HEK293 (cell line): ENCODE measurements around the gene CNIH1.
"Not testable (repeated sequence)": the region's sequence is repeated elsewhere in the genome, so short reads cannot be mapped to it uniquely, and the experiment has no call there.

Experiments
- CTCF ChIA-PET: fragments of 350-600 bp; formaldehyde crosslinking; extraction: SDS; loops from one replicate; lab custom pipeline; 2021; ENCODE audit warnings: antibody characterized with exemption; lab: Yijun Ruan, JAX
- POLR2A ChIA-PET: fragments of 300-600 bp; formaldehyde crosslinking; extraction: SDS; loops from one replicate; lab custom pipeline; 2020; ENCODE audit warnings: antibody characterized with exemption, inconsistent platforms; lab: Yijun Ruan, JAX
- H3K27ac ChIP-seq: fragments of 200-500 bp; sonication (Bioruptor generic); 2 replicates; pipeline ENCODE4 v1.5.1; 2014; ENCODE audit warnings: low read depth, low read length, control low read depth, inconsistent platforms; ENCODE audit errors: extremely low read depth
- H3K36me3 ChIP-seq, 2 experiments: fragments of 200-500 bp in 1 of 2; sonication (Bioruptor generic) in 1 of 2; 1 replicate in 1 of 2; 2 replicates in 1 of 2; pipeline ENCODE4 v1.5.1; 2014 to 2017; ENCODE audit warnings: inconsistent platforms in 2 of 2, low read length in 2 of 2; ENCODE audit not compliant: control insufficient read depth in 2 of 2, insufficient read depth in 1 of 2
- H3K4me1 ChIP-seq: fragments of 200-500 bp; sonication (Bioruptor generic); 2 replicates; pipeline ENCODE4 v1.5.1; 2014; ENCODE audit warnings: mild to moderate bottlenecking, low read length, inconsistent platforms; ENCODE audit not compliant: control insufficient read depth, insufficient read depth
- H3K4me3 ChIP-seq: 2 replicates; pipeline ENCODE4 v1.5.1; 2011; ENCODE audit warnings: low read depth, mild to moderate bottlenecking, control low read depth, low read length, moderate library complexity
- H3K9me3 ChIP-seq: fragments of 200-500 bp; sonication (Bioruptor generic); 2 replicates; pipeline ENCODE4 v1.5.1; 2014; ENCODE audit warnings: low read depth, low read length, inconsistent platforms; ENCODE audit not compliant: control insufficient read depth, insufficient read depth
- EGR2 ChIP-seq: fragments of 450-650 bp; formaldehyde crosslinking; IDR thresholded peaks from 2 replicates; pipeline ENCODE4 v1.5.1; 2016; ENCODE audit warnings: low read depth, missing biosample characterization, missing genetic modification characterization
- GFI1B ChIP-seq: fragments of 450-650 bp; formaldehyde crosslinking; IDR thresholded peaks from 2 replicates; pipeline ENCODE4 v1.5.1; 2016; ENCODE audit warnings: missing biosample characterization, missing genetic modification characterization
- GLIS2 ChIP-seq: fragments of 450-650 bp; formaldehyde crosslinking; IDR thresholded peaks from 2 replicates; pipeline ENCODE4 v1.5.1; 2016; ENCODE audit warnings: missing biosample characterization, missing genetic modification characterization
- SCRT2 ChIP-seq: fragments of 450-650 bp; formaldehyde crosslinking; IDR thresholded peaks from 2 replicates; pipeline ENCODE4 v1.5.1; 2016; ENCODE audit warnings: missing biosample characterization, missing genetic modification characterization
- ZBTB21 ChIP-seq: fragments of 450-650 bp; formaldehyde crosslinking; IDR thresholded peaks from 2 replicates; pipeline ENCODE4 v1.5.1; 2017; ENCODE audit warnings: missing biosample characterization, missing genetic modification characterization
- ZBTB49 ChIP-seq: fragments of 450-650 bp; formaldehyde crosslinking; IDR thresholded peaks from 2 replicates; pipeline ENCODE4 v1.5.1; 2016; ENCODE audit warnings: missing biosample characterization, missing genetic modification characterization, low read depth
- ZFHX2 ChIP-seq: fragments of 450-650 bp; formaldehyde crosslinking; conservative IDR thresholded peaks from 2 replicates; pipeline ENCODE4 v1.5.1; 2016; ENCODE audit warnings: missing biosample characterization, missing genetic modification characterization
- ZNF146 ChIP-seq: fragments of 450-650 bp; formaldehyde crosslinking; IDR thresholded peaks from 2 replicates; pipeline ENCODE4 v1.5.1; 2016; ENCODE audit warnings: missing biosample characterization, missing genetic modification characterization
- ZNF19 ChIP-seq: fragments of 450-650 bp; formaldehyde crosslinking; IDR thresholded peaks from 2 replicates; pipeline ENCODE4; 2016; ENCODE audit warnings: missing biosample characterization, missing genetic modification characterization, low read depth
- ZNF335 ChIP-seq: fragments of 450-650 bp; formaldehyde crosslinking; conservative IDR thresholded peaks from 2 replicates; pipeline ENCODE4 v1.5.1; 2016; ENCODE audit warnings: missing biosample characterization, missing genetic modification characterization
- ZNF449 ChIP-seq: fragments of 450-650 bp; formaldehyde crosslinking; IDR thresholded peaks from 2 replicates; pipeline ENCODE4 v1.5.1; 2017; ENCODE audit warnings: missing biosample characterization, mild to moderate bottlenecking, missing genetic modification characterization, moderate library complexity
- ZNF544 ChIP-seq: fragments of 450-650 bp; formaldehyde crosslinking; IDR thresholded peaks from 2 replicates; pipeline ENCODE4 v1.5.0; 2017; ENCODE audit warnings: missing biosample characterization, missing genetic modification characterization
- ZNF549 ChIP-seq: fragments of 450-650 bp; IDR thresholded peaks from 2 replicates; pipeline ENCODE4 v1.5.1; 2018; ENCODE audit warnings: missing biosample characterization, missing genetic modification characterization, mild to moderate bottlenecking, inconsistent platforms, moderate library complexity
- ZNF610 ChIP-seq: fragments of 450-650 bp; formaldehyde crosslinking; IDR thresholded peaks from 2 replicates; pipeline ENCODE4 v1.5.1; 2016; ENCODE audit warnings: missing biosample characterization, missing genetic modification characterization, borderline replicate concordance
- ZNF792 ChIP-seq: fragments of 450-650 bp; formaldehyde crosslinking; IDR thresholded peaks from 2 replicates; pipeline ENCODE4 v1.5.1; 2016; ENCODE audit warnings: missing biosample characterization, missing genetic modification characterization
- ZSCAN30 ChIP-seq: fragments of 450-650 bp; IDR thresholded peaks from 2 replicates; pipeline ENCODE4 v1.5.1; 2018; ENCODE audit warnings: missing biosample characterization, mild to moderate bottlenecking, missing genetic modification characterization, moderate library complexity

The CNIH1 gene

DNA sequence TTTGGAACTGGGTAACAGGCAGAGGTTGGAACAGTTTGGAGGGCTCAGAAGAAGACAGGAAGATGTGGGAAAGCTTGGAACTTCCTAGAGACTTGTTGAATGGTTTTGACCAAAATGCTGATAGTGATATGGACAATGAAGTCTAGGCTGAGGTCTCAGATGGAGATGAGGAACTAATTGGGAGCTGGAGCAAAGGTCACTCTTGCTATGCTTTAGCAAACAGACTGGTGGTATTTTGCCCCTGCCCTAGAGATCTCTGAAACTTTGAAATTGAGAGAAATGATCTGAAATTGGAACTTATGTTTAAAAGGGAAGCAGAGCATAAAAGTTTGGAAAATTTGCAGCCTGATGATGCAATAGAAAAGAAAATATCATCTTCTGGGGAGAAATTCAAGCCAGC, 17.4 kb upstream of the CNIH1 start:
- H3K4me3 ChIP-seq, H3K36me3 ChIP-seq, H3K27ac ChIP-seq, H3K9me3 ChIP-seq, POLR2A ChIA-PET, H3K4me1 ChIP-seq: not testable (repeated sequence)
- CTCF ChIA-PET: interaction anchor here (0.6 kb wide), 1 partner anchor 14 kb away, joined by 3 read pairs; no protein-coding TSS in a partner anchor
- peak; percentile 29; the same call in 1 of the 2 replicates for TF ChIP-seq SCRT2 (tag by site-specific recombination)

DNA sequence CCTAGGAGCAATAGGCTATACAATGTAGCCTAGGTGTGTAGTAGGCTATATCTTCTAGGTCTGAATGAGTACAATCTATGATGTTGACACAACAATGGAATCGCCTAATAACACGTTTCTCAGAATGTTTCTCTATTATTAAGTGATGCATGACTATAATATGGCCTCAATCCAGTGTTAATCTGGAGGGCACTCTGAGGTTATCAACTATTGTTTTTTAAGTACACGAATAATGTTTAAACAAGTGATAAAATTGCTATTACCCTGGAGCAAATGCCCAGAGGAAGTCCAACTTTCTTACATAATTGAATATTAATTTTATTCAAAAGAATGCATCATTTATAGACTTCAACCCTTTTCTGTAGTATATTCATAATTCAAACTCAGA, 16.4 kb upstream of the CNIH1 start:
- Histone ChIP-seq H3K9me3 (no peaks in the 10 kb centered on the region), H3K4me1 (no peaks in the 10 kb centered on the region), H3K4me3 (no peak overlapping the region), H3K36me3 (no peaks in the 10 kb centered on the region; a peak in 1 of 3 replicates), H3K27ac (no peak overlapping the region)
- TF ChIP-seq ZNF792 (tag by site-specific recombination) (no peak), ZNF544 (tag by site-specific recombination) (no peak), GFI1B (tag by site-specific recombination) (no peak), ZNF549 (no peak), ZBTB21 (no peak)
- CTCF ChIA-PET: interaction anchor here (0.7 kb wide), 1 partner anchor 55 kb away, joined by 5 read pairs; no protein-coding TSS in a partner anchor
- POLR2A ChIA-PET: no interaction called here

DNA sequence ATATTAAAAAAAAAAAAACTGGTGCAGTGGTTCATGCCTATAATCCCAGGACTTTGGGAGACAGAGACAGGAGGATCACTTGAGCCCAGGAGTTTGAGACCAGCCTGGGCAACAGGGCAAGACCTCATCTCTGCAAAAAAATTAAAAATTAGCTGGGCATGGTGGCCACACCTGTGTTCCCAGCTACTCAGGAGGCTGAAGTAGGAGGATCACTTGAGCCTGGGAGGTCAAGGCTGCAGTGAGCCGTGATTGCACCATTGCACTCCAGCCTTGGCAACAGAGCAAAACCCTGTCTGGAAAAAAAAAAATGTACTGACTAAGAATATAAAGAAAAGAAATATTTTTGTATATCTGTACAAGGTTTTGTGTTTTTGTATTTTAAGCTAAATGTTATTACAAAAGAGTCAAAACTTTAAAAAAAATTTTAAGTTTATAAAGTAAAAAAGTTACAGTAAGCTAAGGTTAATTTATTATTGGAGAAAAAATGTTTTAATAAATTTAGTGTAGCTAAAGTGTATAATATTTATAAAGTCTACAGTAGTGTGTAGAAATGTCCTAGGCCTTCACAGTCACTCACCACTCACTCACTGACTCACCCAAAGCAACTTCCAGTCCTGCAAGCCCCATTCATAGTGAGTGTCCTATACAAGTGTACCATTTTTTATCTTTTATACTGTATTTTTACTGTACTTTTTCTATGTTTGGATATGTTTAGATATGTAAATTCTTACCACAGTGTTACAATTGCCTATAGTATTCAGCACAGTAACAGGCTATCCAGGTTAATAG, 15.8 kb upstream of the CNIH1 start:
- H3K4me1 ChIP-seq, H3K36me3 ChIP-seq, H3K4me3 ChIP-seq, H3K9me3 ChIP-seq, H3K27ac ChIP-seq: not testable (repeated sequence)
- POLR2A ChIA-PET: interaction anchor here (0.6 kb wide), 1 partner anchor 53 kb away, joined by 3 read pairs; the partner anchor contains the start of gene CGRRF1
- CTCF ChIA-PET: interaction anchor here (0.7 kb wide), 1 partner anchor 56 kb away, joined by 5 read pairs; no protein-coding TSS in a partner anchor

- Histone ChIP-seq H3K36me3 (no peaks in the 10 kb centered on the region; a peak in 1 of 3 replicates), H3K4me3 (no peak overlapping the region), H3K4me1 (no peaks in the 10 kb centered on the region), H3K9me3 (no peaks in the 10 kb centered on the region), H3K27ac (no peak overlapping the region)
- ChIA-PET POLR2A (no interaction called here), CTCF (interaction anchor here (1.2 kb wide), 1 partner anchor 15 kb away, joined by 3 read pairs; no protein-coding TSS in a partner anchor)
- TF ChIP-seq GLIS2 (tag by site-specific recombination): no peak
Observed at GRCh38 chr14:54455363-54455762, 14.2 kb upstream of the CNIH1 start.

- H3K36me3 ChIP-seq, POLR2A ChIA-PET, H3K4me1 ChIP-seq, H3K4me3 ChIP-seq, H3K27ac ChIP-seq, H3K9me3 ChIP-seq: not testable (repeated sequence)
- CTCF ChIA-PET: interaction anchor here (0.8 to 1.0 kb wide), 2 partner anchors 10 to 33 kb away, joined by 3 to 5 read pairs; no protein-coding TSS in a partner anchor
- 0 out of 2 replicates have a peak, but pooled peaks have one; percentile 34 for TF ChIP-seq ZNF335 (tag by site-specific recombination)
- peak; percentile 69 for TF ChIP-seq ZFHX2 (tag by site-specific recombination)
- 0 out of 2 replicates have a peak, but pooled peaks have one; percentile 24 for TF ChIP-seq EGR2 (tag by site-specific recombination)
- TF ChIP-seq, all 188 proteins: peak for 3; not testable (repeated sequence) for 185
Observed at GRCh38 chr14:54453990-54454389, 12.8 kb upstream of the CNIH1 start.

DNA sequence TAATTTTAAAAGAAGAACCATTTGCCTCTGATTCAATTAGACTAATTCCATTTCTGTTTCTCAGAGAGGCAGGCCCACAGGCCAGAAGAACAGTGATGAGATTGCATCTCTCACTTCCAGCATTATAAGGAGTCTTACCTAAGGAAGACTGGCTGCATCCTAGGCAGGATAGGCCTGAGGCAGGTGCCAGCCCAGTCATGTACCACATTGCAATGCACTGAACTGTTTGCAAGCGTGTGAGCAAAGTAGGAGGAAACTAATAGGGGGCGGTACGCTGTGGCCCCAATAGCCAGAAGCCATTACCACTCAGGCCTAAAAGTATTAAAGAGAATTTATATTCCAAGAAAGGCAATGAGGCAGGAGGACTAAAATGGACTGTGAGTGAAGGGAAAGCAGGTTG, 12.1 kb upstream of the CNIH1 start:
- Histone ChIP-seq H3K36me3 (no peaks in the 10 kb centered on the region; a peak in 1 of 3 replicates), H3K4me1 (no peaks in the 10 kb centered on the region), H3K4me3 (no peak overlapping the region), H3K27ac (no peak overlapping the region), H3K9me3 (no peaks in the 10 kb centered on the region)
- CTCF ChIA-PET: interaction anchor here (0.6 to 1.0 kb wide), 2 partner anchors 9 to 916 kb away, joined by 3 read pairs; no protein-coding TSS in a partner anchor
- POLR2A ChIA-PET: no interaction called here
- TF ChIP-seq ZNF146 (tag by site-specific recombination) (no peak), ZNF610 (tag by site-specific recombination) (no peak), ZSCAN30 (tag by site-specific recombination) (no peak), ZBTB49 (tag by site-specific recombination) (no peak), ZNF449 (tag by site-specific recombination) (no peak), ZNF19 (tag by site-specific recombination) (no peak)
